Spleen (tissue), 7 donors: ENCODE results near the gene UQCR11.

Experiments
- CTCF ChIP-seq, 11 experiments: fragments of 200-600 bp in 7 of 11; fragments of 450-650 bp in 4 of 11; sonication (generic) in 4 of 11; IDR thresholded peaks in 8 of 11; conservative IDR thresholded peaks in 3 of 11; 1 replicate in 7 of 11; 2 replicates in 4 of 11; pipeline versions ENCODE4 v1.4.0 to v1.8.0; 2016 to 2021; ENCODE audit warnings: antibody characterized with exemption in 11 of 11, inconsistent platforms in 4 of 11, mild to moderate bottlenecking in 1 of 11
- POLR2A ChIP-seq, 3 donors: fragments of 450-650 bp; IDR thresholded peaks; one replicate each; pipeline ENCODE4 v1.5.1; 2017; ENCODE audit warnings: antibody characterized with exemption in 3 of 3, mild to moderate bottlenecking in 1 of 3
- POLR2AphosphoS5 ChIP-seq, 3 donors: sonication (generic); formaldehyde crosslinking; IDR thresholded peaks; one replicate each; pipeline ENCODE4 v1.5.1; 2017; ENCODE audit warnings: antibody characterized with exemption in 3 of 3
- donor health status: DM: no; HTN: no; CAD: no; lungs with moderate emphysema.
- donor health status: DM: no; HTN: no; CAD: no.
- donor health status: DM: no; HTN: no; CAD: no.

- TF ChIP-seq CTCF (IDR thresholded peaks at IDR 0.05 in 8 of 11, conservative IDR thresholded peaks at IDR 0.05 in 3 of 11) (no peak), POLR2A (IDR thresholded peaks at IDR 0.05) (no peak), POLR2AphosphoS5 (IDR thresholded peaks at IDR 0.05) (no peak)
Observed at GRCh38 chr19:1622541-1622940, 17.3 kb upstream of the UQCR11 start.
